Measurements from ENCODE around the gene OR52E2. TPM values are rescaled to one million over a fixed set of nuclear protein-coding genes. Genes with fewer than 3 reads are reported as not detected.

OR52E2 gene
- total RNA-seq, 1 donor from 2014 or later: 0.96 TPM

DNA sequence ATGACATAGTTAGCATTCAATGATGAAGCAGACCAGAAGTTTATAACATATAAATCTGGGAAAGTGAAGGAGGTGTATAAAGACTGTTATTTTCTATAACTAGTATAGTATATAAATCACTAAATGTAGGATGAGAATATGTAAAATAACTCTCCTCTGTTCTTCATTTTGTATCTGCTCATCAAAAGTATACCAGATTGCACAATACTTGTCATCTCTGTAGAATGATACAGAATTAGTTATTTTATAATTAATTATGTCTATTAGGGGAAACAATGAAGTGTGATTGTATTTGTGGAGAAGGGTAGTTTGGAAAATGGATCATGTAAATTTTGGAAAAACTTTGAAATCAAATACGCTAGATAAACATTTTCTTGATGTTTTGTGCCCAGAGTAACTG is 46.4 kb downstream of the OR52E2 start:
- no peak for DNase-seq (ENCODE audit: low spot score)

DNA sequence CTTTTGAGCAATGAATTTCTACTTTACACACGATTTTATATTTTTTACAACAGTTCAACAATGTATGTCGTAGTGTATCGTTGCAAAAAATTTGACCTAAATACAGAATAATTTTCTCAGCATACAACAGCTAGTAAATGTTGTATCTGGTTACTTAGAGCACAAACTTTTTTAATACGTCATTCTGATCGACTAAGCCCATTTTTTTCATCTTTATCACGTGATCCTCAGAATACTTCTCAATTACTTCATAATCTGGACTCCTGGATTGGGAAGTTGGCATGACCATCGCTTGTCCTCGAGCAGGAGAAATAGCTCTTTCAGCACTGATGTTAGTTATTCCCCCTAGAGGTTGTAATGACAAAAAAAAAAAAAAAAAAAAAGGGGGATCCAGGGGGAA is 48.2 kb downstream of the OR52E2 start:
- DNase-seq (ENCODE audit: low spot score): no peak

Other genes starting within 250 kb of the OR52E2 start
- gene OR51F2, start 238.3 kb downstream of the OR52E2 start, total RNA-seq (ENCODE audit: insufficient read depth, low replicate concordance): 1.7 TPM
- 2.9 TPM for gene OR51S1, start 210.4 kb downstream of the OR52E2 start, total RNA-seq (ENCODE audit: insufficient read depth, low replicate concordance)
- gene OR51T1, start 177.7 kb downstream of the OR52E2 start, total RNA-seq (ENCODE audit: insufficient read depth, low replicate concordance): 2.2 TPM
- gene OR51A7, start 155.8 kb downstream of the OR52E2 start, total RNA-seq (ENCODE audit: insufficient read depth, low replicate concordance): 3.4 TPM
- 3.4 TPM for gene OR51G2, start 140.3 kb downstream of the OR52E2 start, total RNA-seq (ENCODE audit: insufficient read depth, low replicate concordance)
- not detected for gene OR51G1, start 135.3 kb downstream of the OR52E2 start, total RNA-seq (ENCODE audit: insufficient read depth, low replicate concordance)
- 9.9 TPM for gene OR51A4, start 112.0 kb downstream of the OR52E2 start, total RNA-seq (ENCODE audit: insufficient read depth, low replicate concordance)
- 0.96 TPM for gene OR51A2, start 103.9 kb downstream of the OR52E2 start, total RNA-seq (ENCODE audit: insufficient read depth, low replicate concordance)
- 5.5 TPM for gene OR51L1, start 64.8 kb downstream of the OR52E2 start, total RNA-seq (ENCODE audit: insufficient read depth, low replicate concordance)
- gene OR52J3, start 13.1 kb downstream of the OR52E2 start, total RNA-seq (ENCODE audit: insufficient read depth, low replicate concordance): 1.2 TPM
- gene OR52E1, start 9.9 kb upstream of the OR52E2 start, total RNA-seq (ENCODE audit: insufficient read depth, low replicate concordance): not detected
- 3.4 TPM for gene OR52A5, start 78.7 kb upstream of the OR52E2 start, total RNA-seq (ENCODE audit: insufficient read depth, low replicate concordance)
- gene OR52A1, start 95.1 kb upstream of the OR52E2 start, total RNA-seq (ENCODE audit: insufficient read depth, low replicate concordance): 2.6 TPM
- 15.9 TPM for gene OR51V1, start 141.1 kb upstream of the OR52E2 start, total RNA-seq (ENCODE audit: insufficient read depth, low replicate concordance)
- gene HBB, start 167.4 kb upstream of the OR52E2 start, total RNA-seq (ENCODE audit: insufficient read depth, low replicate concordance): 3,180 TPM
- gene HBD, start 174.9 kb upstream of the OR52E2 start, total RNA-seq (ENCODE audit: insufficient read depth, low replicate concordance): not detected
- 278 TPM for gene HBG1, start 190.2 kb upstream of the OR52E2 start, total RNA-seq (ENCODE audit: insufficient read depth, low replicate concordance)
- gene HBG2, start 195.2 kb upstream of the OR52E2 start, total RNA-seq (ENCODE audit: insufficient read depth, low replicate concordance): 9,844 TPM
- 40.9 TPM for gene HBE1, start 210.3 kb upstream of the OR52E2 start, total RNA-seq (ENCODE audit: insufficient read depth, low replicate concordance)
- gene OR51B4, start 242.3 kb upstream of the OR52E2 start, total RNA-seq (ENCODE audit: insufficient read depth, low replicate concordance): 3.1 TPM